ENCODE results near the gene DLG2. TPM values are rescaled to one million over a fixed set of nuclear protein-coding genes. Genes with fewer than 3 reads are reported as not detected.
"Not testable (repeated sequence)": the region's sequence is repeated elsewhere in the genome, so short reads cannot be mapped to it uniquely, and the experiment has no call there.

DLG2 gene
- total RNA-seq, 4 donors from 2014 or later: 0.18 to 8.3 (median 2.5) TPM

- no peak for DNase-seq
- peaks cover 0 to 22% (median 0%) of the 10 kb centered on the region in 3 donors for H3K36me3 ChIP-seq
- TF ChIP-seq POLR2A (IDR thresholded peaks at IDR 0.05) (no peak), CTCF (IDR thresholded peaks at IDR 0.05) (no peak)
- H3K27me3 ChIP-seq: no peaks in the 10 kb centered on the region
- peak overlapping the region in 2 of 4 donors; percentile 69 to 88 for H3K4me3 ChIP-seq
- H3K4me1 ChIP-seq: peaks cover 0 to 47% (median 6%) of the 10 kb centered on the region in 4 donors
- no peak overlapping the region for H3K27ac ChIP-seq
- no peaks in the 10 kb centered on the region for H3K9me3 ChIP-seq
Observed at GRCh38 chr11:85661972-85662664, 35.0 kb upstream of the DLG2 start.

GRCh38 chr11:85658180-85658579 lies 31.0 kb upstream of the DLG2 start:
- Histone ChIP-seq H3K9me3 (no peaks in the 10 kb centered on the region), H3K27me3 (no peaks in the 10 kb centered on the region), H3K27ac (no peak overlapping the region), H3K4me1 (peaks cover 0 to 37% (median 6%) of the 10 kb centered on the region in 4 donors), H3K4me3 (no peak overlapping the region), H3K36me3 (peaks cover 0 to 42% (median 0%) of the 10 kb centered on the region in 3 donors)
- no peak for TF ChIP-seq CTCF (IDR thresholded peaks at IDR 0.05)
- no peak for TF ChIP-seq POLR2A (IDR thresholded peaks at IDR 0.05)
- no peak for DNase-seq

GRCh38 chr11:85656777-85657176 lies 29.6 kb upstream of the DLG2 start:
- no peak overlapping the region for H3K4me3 ChIP-seq
- no peaks in the 10 kb centered on the region for H3K27me3 ChIP-seq
- TF ChIP-seq POLR2A (IDR thresholded peaks at IDR 0.05): no peak
- TF ChIP-seq CTCF (IDR thresholded peaks at IDR 0.05): no peak
- peaks cover 0 to 42% (median 0%) of the 10 kb centered on the region in 3 donors for H3K36me3 ChIP-seq
- H3K9me3 ChIP-seq: no peaks in the 10 kb centered on the region
- H3K4me1 ChIP-seq: peaks cover 0 to 30% (median 3%) of the 10 kb centered on the region in 4 donors
- no peak for DNase-seq
- H3K27ac ChIP-seq: no peak overlapping the region

- not testable (repeated sequence) for H3K27me3 ChIP-seq, H3K27ac ChIP-seq, H3K4me3 ChIP-seq, H3K9me3 ChIP-seq, DNase-seq
- peaks cover 0 to 40% (median 0%) of the 10 kb centered on the region in 3 donors for H3K36me3 ChIP-seq
- peaks cover 0 to 10% (median 0%) of the 10 kb centered on the region in 4 donors for H3K4me1 ChIP-seq
Observed at GRCh38 chr11:85654343-85654742, 27.2 kb upstream of the DLG2 start.

GRCh38 chr11:85652786-85653447 lies 25.8 kb upstream of the DLG2 start:
- H3K36me3 ChIP-seq: peaks cover 0 to 33% (median 0%) of the 10 kb centered on the region in 3 donors
- H3K4me1 ChIP-seq: peaks cover 0 to 16% (median 2%) of the 10 kb centered on the region in 4 donors
- no peaks in the 10 kb centered on the region for H3K27me3 ChIP-seq
- H3K27ac ChIP-seq: no peak overlapping the region
- H3K4me3 ChIP-seq: no peak overlapping the region
- H3K9me3 ChIP-seq: no peaks in the 10 kb centered on the region
- no peak for TF ChIP-seq POLR2A (IDR thresholded peaks at IDR 0.05)
- no peak for TF ChIP-seq CTCF (IDR thresholded peaks at IDR 0.05)
- DNase-seq: no peak

GRCh38 chr11:85651118-85651517 lies 24.0 kb upstream of the DLG2 start:
- DNase-seq: no peak
- TF ChIP-seq POLR2A (IDR thresholded peaks at IDR 0.05): no peak
- no peak for TF ChIP-seq CTCF (IDR thresholded peaks at IDR 0.05)
- Histone ChIP-seq H3K4me1 (peaks cover 0 to 28% (median 2%) of the 10 kb centered on the region in 4 donors), H3K9me3 (no peaks in the 10 kb centered on the region), H3K27me3 (no peaks in the 10 kb centered on the region), H3K4me3 (no peak overlapping the region), H3K27ac (no peak overlapping the region), H3K36me3 (peaks cover 0 to 17% (median 0%) of the 10 kb centered on the region in 3 donors)
